ENCODE measurements around the gene DDX25.

Gene DDX25

GRCh38 chr11:125977333-125977732 is 73.0 kb downstream of the DDX25 start:
- H3K27ac ChIP-seq, result no peak overlapping the region
- TF ChIP-seq CTCF (conservative IDR thresholded peaks at IDR 0.05; ENCODE audit: low read depth), result no peak
- no peak for DNase-seq (ENCODE audit: low spot score)
- ChIA-PET CTCF (no interaction called here), POLR2A (ENCODE audit: low non-redundant PET) (no interaction called here)

- no peak for TF ChIP-seq CTCF (conservative IDR thresholded peaks at IDR 0.05; ENCODE audit: low read depth)
- ChIA-PET CTCF (no interaction called here), POLR2A (ENCODE audit: low non-redundant PET) (no interaction called here)
- no peak for DNase-seq (ENCODE audit: low spot score)
- H3K27ac ChIP-seq, result no peak overlapping the region
Observed at GRCh38 chr11:125978181-125978716, 73.9 kb downstream of the DDX25 start.

Measured in RWPE1 (cell line).